KOPT-K1 (cell line): ENCODE measurements around the gene CDH23.

ENCODE experiments used
- H3K27ac ChIP-seq: fragments of 200-600 bp; sonication (generic); 2 replicates; pipeline ENCODE4 v1.5.1; 2016; ENCODE audit warnings: antibody characterized with exemption, mild to moderate bottlenecking, low read depth, low read length; ENCODE audit not compliant: poor library complexity, severe bottlenecking
- H3K36me3 ChIP-seq: fragments of 200-600 bp; sonication (generic); 2 replicates; pipeline ENCODE4 v1.5.1; 2017; ENCODE audit warnings: antibody characterized with exemption, mild to moderate bottlenecking, low read length, moderate library complexity; ENCODE audit not compliant: insufficient read depth
- H3K9me3 ChIP-seq: fragments of 200-600 bp; sonication (generic); 2 replicates; pipeline ENCODE4 v1.5.1; 2017; ENCODE audit warnings: antibody characterized with exemption, low read length, mild to moderate bottlenecking; ENCODE audit not compliant: insufficient read depth, poor library complexity, severe bottlenecking

The CDH23 gene

DNA sequence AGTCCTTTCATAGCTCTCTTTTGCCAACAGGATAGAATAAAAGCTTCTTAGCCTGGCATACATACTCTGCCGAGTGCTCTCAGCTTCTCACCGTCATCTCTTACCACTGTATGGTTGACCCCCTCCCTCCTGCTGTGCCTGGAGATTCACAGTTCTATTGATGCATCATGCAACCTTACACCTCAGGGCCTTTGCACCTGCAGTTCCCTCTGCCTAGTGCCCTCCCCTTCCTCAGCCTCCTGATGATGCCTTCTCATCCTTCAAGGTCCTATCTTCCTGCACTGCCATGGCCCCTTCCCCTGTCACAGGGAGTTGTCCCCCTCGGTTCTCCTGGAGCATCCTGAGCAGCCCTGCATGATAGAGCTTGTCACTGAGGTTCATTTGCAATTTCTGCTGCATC lies 81.5 kb downstream of the CDH23 start:
- H3K27ac ChIP-seq = no peak overlapping the region
- no peaks in the 10 kb centered on the region for H3K36me3 ChIP-seq
- no peaks in the 10 kb centered on the region for H3K9me3 ChIP-seq

DNA sequence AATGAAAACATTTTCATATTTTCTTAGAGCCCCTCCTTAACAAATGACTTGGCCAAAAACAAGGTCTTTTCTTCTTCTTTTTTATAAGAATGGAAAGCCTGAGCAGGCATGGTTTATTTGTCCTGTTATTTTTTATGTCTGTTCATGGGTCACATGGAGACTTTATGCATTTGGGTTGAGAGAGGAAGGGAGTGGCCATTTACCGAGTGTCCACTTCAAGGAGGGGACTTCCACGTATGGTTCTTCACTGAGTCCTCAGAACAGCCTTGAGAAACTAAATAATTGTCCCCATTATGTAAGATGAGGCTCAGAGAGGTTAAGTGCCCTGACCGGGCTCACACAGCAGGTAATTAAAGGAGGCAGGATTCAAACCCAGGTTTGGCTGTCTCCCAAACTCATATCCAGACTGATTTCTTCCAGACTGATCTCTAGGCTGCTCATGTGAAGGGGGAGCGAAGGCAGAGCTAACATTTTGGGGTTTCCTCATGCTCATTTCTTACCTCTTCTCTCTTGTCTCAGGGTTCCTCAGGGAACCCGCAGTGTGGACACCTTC lies 82.2 kb downstream of the CDH23 start:
- Histone ChIP-seq H3K36me3 (no peaks in the 10 kb centered on the region), H3K9me3 (no peaks in the 10 kb centered on the region), H3K27ac (no peak overlapping the region)

DNA sequence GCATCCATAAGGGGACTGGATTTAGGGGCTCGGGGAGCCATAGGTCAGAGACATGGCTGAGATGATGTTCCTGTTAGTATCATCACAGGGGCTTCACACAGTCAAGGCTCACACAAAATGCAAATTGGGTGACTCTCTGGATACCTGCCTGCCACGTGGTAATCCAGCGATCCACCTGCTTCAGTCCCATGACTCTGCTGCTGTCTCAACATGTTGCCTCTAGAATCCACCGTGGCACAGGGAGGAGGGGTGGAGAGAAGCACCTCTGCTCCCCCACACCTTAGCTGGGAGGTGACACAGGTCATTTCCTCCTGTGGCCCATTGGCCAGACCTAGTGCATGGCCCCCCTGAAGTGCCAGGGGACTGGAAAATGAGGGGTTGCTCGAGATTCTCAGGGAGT lies 83.1 kb downstream of the CDH23 start:
- no peak overlapping the region for H3K27ac ChIP-seq
- no peaks in the 10 kb centered on the region for H3K9me3 ChIP-seq
- no peaks in the 10 kb centered on the region for H3K36me3 ChIP-seq

DNA sequence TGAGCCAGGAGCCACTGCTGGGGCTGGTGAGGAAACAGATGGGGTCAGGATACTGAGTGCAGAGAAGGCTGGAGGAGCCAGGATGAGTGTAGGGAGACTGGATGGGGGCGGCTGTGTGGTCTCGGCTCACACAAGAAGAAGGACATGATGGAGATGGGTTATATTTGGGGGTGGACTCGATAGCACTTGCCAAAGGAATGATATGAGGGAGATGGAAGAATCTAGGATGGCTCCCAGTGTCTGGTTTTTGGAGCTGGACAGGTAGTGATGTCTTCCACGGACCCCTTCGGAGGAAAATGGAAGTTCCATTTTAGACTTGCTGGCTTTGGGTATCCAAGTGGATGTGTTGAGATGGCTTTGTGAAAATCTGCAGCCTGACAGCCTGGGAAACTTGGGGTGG lies 83.9 kb downstream of the CDH23 start:
- Histone ChIP-seq H3K36me3 (no peaks in the 10 kb centered on the region), H3K9me3 (no peaks in the 10 kb centered on the region), H3K27ac (no peak overlapping the region)

DNA sequence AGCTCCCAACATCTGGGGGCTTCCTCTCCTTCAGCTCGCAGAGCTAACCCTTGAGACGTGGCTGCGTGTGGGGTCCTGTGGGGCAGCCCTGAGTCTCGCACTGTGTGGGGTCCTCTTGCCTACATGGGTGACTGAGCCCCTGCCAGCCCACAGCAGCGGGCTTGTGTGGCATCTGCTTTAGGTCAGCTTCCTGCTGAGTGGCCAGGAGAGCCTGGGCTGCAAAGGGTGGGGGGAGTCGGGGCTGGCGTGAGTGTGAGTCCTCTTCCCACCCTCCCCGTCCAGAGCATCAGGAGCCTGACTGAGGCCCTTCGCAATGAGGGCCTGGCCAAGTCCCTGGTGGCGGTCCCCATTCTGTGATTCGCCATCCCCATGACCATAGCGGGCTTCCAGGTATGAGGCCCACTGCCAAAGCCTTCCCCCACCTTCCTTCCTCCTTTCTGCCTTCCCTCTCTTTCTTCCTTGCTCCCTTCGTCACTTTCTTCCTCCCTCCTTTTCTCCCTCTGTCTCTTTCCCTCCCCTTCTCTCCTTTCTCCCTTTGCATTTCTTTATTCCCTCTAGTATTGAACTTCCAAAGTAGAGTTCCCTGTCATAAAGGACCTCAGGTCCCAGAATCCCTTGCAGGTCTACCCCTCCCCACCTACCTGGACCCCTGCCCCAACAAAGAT lies 85.2 kb downstream of the CDH23 start:
- Histone ChIP-seq H3K9me3 (no peaks in the 10 kb centered on the region), H3K27ac (no peak overlapping the region), H3K36me3 (no peaks in the 10 kb centered on the region)

DNA sequence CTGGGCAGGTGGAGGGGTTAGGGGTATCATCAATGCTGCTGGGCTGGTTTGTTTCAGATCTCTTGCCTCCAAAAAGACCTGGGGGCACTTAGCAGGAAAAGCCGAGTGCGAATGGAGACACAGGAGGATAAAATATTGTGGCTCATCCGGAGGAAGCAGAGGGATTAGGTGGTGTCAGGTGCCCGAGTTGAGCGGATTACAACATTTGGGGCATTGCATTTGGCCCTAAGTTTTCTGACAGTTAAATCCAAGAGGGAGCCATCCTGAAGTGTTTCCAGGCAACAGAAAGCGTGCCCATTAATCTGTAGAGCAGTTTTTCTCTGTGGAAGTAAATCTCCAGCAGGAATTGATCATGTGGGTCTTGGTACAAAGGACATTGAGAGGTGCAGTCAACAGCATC lies 85.9 kb downstream of the CDH23 start:
- H3K36me3 ChIP-seq = no peaks in the 10 kb centered on the region
- no peak overlapping the region for H3K27ac ChIP-seq
- no peaks in the 10 kb centered on the region for H3K9me3 ChIP-seq

DNA sequence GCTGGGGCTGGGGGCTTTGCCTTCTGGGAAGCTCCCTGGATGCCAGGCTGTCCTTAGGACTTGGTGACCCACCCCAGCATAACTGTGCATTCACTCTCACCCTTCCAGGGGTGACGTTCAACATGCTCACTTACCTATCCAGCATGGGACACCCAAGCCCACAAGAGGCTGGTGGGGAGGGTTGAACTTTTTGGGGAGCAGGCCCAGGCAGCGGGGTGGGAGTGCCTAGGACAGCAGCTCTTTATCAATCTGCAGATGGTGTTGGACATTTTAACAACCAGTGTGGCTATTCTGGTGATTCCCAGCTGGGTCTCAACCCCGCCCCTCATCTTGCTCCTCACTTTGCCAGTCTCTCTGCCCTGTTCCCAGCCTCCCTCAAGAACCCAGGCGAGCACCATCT lies 86.4 kb downstream of the CDH23 start:
- H3K36me3 ChIP-seq = no peaks in the 10 kb centered on the region
- no peak overlapping the region for H3K27ac ChIP-seq
- no peaks in the 10 kb centered on the region for H3K9me3 ChIP-seq

DNA sequence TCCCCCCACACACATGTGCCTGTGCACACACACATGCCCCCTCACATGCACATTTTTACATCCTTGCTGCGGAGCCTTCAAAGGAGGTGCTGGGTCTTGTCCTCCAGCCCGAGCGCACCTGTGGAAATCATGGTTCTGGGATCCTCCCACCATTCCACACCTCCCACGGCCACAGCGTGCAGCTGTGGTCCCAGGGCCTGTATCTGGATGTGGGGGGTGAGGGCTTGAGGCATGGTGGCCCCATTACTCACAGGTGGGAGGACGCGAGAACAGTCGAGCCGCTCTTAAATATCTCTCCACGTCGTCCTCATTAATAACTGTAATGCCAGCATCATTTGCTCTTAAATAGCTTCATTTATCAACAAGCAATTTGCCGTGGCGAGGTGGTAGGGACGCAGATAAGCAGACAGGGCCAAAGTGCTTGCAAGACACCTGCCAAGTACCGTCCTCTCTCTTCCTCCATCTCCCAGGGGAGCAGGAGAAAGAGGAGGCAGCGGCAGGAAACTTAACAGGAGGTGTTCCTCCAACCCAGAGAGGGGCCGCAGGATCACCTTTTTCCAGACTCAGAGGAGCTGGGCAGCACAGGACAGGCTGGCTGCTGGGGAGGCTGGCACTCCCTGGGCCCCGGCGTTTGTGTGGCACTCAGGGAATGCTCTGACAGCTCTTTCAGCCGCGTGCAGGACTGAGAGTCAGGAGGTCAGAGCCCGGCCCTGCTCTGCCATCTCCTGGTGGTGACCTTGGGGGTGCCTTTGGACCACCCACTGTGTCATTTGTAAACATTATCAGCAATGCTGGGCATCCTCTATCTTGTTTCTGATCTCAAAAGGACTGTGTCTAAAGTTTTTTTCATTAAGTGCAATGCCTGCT lies 87.4 kb downstream of the CDH23 start:
- no peaks in the 10 kb centered on the region for H3K36me3 ChIP-seq
- H3K27ac ChIP-seq = no peak overlapping the region
- H3K9me3 ChIP-seq = peaks cover 8% of the 10 kb centered on the region

DNA sequence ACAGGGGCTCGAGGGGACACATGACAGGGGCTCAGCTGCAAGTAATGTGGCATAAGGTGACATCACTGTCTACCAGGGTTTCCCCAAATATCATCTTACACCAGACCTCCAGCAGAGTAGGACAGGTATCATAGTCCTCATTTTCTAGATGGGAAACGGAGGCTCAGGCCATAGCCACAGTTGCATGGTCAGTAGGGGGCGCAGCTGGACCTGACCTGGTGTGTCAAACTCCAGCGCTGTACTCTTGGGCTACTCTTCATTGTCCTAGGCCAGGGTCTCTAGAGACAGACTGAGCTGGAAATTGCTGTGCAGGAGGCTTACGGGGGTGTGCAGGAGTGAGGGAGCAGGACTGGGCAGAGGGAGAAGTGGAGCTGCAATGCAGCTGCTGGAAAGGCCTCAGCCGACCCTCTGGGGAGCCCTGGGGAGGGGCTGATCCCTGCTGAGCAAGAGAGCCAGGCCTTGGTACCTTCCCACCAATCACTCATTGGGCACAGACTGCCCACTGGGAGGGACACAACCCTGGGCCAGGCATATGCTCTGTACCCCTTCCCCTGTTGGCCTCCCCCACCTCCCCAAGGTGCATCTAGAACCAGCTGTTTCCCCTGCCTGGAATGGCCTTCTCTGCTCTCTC lies 89.9 kb downstream of the CDH23 start:
- H3K36me3 ChIP-seq = no peaks in the 10 kb centered on the region
- H3K27ac ChIP-seq = no peak overlapping the region
- peaks cover 22% of the 10 kb centered on the region for H3K9me3 ChIP-seq

DNA sequence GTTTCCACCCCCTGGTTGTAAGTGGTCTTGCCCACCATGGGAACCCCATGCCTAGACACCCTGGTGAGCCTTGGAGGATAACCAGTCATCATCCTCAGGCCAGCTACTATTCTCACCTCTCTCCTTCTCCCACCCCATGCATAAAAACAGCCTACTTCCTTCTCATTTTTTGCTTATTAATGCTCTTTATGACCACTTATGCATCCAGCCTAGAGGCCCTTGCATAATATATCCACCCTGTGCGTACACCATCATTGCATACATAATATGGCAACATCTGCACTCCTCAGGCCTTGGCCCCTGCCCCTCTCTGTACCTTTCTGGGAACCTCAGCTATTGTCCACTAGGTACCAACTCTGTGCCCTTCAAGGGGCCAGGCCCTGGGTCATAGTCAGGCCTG lies 91.0 kb downstream of the CDH23 start:
- Histone ChIP-seq H3K9me3 (peaks cover 22% of the 10 kb centered on the region), H3K27ac (no peak overlapping the region), H3K36me3 (no peaks in the 10 kb centered on the region)

DNA sequence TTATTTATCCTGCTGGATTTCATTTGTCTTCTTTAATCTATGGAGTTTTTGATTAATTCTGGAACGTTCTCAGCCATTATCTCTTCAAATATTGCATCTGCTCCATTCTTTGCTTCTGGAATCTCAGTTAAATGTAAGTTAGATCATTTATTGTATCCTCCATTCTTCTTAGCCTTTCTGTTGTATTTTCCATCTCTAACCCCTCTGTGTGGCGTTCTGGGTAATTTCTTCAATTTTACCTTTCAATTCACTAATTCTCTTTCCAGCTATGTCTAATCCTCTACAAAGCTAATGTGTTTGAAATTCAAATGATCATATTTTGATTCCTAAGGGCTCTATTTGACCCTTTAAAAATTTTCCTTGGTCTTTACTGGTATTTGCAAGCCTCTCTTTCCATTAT lies 92.4 kb downstream of the CDH23 start:
- H3K9me3 ChIP-seq = peaks cover 22% of the 10 kb centered on the region
- H3K27ac ChIP-seq = no peak overlapping the region
- H3K36me3 ChIP-seq = no peaks in the 10 kb centered on the region

DNA sequence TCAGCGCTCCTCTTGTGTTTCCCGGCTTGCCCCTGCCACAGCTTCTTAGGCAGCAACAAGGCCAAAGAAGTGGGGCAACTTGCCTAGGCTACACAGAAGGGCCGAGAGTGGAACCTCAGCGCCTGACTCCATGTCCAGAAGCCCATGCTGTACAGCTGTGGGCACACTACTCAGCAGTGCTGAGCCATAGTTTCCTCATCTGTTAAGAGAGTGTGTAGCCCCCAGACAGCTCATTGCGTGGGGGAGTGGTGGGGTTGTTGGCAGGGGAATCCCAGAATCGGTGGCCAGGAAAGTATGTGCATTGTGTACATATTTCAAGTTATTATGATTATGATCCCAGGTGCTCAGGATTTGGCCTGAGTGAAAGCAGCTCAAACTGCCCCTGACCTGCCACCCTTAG lies 96.2 kb downstream of the CDH23 start:
- Histone ChIP-seq H3K36me3 (no peaks in the 10 kb centered on the region), H3K9me3 (peaks cover 22% of the 10 kb centered on the region), H3K27ac (no peak overlapping the region)

DNA sequence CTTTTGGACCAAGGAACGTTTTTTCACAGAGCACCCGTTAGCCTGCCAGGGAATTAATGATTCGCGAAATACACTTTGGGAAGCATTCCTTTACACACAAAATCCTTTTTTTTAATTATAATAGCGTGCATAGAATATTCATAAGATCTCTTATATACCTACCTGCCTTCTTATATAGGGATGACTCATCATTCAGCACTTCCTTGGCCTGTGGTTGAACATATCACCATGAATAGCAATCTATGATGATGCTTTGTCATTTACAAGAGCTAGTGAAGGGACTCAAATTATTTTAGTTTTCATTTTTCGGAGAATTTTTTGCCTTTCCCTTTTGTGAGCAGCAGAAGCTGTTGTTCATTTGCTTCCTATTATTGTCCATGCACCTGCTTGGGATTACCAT lies 97.0 kb downstream of the CDH23 start:
- Histone ChIP-seq H3K36me3 (no peaks in the 10 kb centered on the region), H3K9me3 (peaks cover 18% of the 10 kb centered on the region), H3K27ac (no peak overlapping the region)

DNA sequence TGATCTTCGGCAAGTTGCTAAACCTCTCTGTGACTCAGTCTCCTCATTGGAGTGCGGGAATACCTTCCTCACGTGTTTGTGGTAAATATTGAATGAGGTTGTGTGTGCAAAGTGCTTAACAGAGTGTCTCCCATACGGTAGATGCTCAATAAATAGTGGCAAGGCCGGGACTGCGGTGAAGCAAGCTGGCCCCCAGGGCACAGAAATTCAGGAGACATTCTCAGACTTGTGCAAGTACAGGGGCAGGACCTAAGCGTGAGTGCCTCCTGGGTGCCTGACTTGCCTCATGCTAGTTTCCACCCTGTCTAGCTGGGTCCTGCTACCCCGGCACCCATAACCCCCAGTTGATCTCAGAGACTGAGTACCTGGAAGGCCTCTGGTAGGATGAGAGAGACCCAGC lies 97.8 kb downstream of the CDH23 start:
- Histone ChIP-seq H3K36me3 (no peaks in the 10 kb centered on the region), H3K9me3 (peaks cover 11% of the 10 kb centered on the region), H3K27ac (no peak overlapping the region)

DNA sequence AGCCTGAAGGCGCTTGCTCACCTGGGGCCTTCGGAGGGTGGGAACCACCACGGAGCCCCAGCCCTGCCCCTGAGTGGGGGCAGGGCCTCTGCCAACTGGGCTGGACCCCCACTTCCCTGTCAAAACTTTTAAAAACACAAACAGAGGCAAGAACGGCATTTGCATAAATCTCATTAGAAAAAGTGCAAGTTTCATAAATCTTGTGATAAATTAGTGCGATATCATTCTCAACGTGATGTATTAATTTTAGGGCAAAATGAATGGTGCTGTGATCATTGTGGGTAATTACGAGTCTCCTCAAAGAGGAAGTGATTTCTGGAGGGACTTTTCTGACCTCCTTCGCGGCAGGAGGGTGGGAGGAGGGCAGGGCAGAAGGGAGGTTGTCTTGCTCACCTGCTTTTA lies 98.3 kb downstream of the CDH23 start:
- Histone ChIP-seq H3K27ac (no peak overlapping the region), H3K36me3 (no peaks in the 10 kb centered on the region), H3K9me3 (peaks cover 6% of the 10 kb centered on the region)
